Left ventricle myocardium superior (tissue), 1 donor: ENCODE results near the gene COX7A2. TPM values are rescaled to one million over a fixed set of nuclear protein-coding genes. Genes with fewer than 3 reads are reported as not detected.

Experiments used
- ATAC-seq: fragments of 200-7000 bp; cut with Tn5 transposase; one replicate; pipeline ENCODE4 v1.9.1; 2020; ENCODE audit warnings: mild to moderate bottlenecking, moderate library complexity
- DNase-seq: peaks from one replicate; pipeline ENCODE4 v3.0.0-alpha.2; 2020
- intact Hi-C: fragments of 100-400 bp; cut with micrococcal nuclease; formaldehyde crosslinking; loops from one replicate; pipeline ENCODE4 v1.11.0; 2022
- total RNA-seq: library from RNA; stranded (reverse); fragmentation: NEBNext Ultra II Directional; extraction: Animal tissue kit (Norgen Biotek cat#: 25700); gene quantifications from one replicate; pipeline ENCODE4 v1.2.1, GENCODE V29; 2021
- donor health status: DM: no; HTN: yes; CAD: no; lungs with severe emphysema.

The COX7A2 gene
- total RNA-seq, 1 donor from 2014 or later, result 911 TPM

GRCh38 chr6:75205776-75206575 is 37.6 kb downstream of the COX7A2 start, which contains the start of gene COL12A1:
TSS of gene COL12A1 (minus strand) at chr6:75206053. CDS start at chr6:75202792, 3,261 bp downstream.
- intact Hi-C loops, result no loop called here
- peak; percentile 75 for ATAC-seq

DNA sequence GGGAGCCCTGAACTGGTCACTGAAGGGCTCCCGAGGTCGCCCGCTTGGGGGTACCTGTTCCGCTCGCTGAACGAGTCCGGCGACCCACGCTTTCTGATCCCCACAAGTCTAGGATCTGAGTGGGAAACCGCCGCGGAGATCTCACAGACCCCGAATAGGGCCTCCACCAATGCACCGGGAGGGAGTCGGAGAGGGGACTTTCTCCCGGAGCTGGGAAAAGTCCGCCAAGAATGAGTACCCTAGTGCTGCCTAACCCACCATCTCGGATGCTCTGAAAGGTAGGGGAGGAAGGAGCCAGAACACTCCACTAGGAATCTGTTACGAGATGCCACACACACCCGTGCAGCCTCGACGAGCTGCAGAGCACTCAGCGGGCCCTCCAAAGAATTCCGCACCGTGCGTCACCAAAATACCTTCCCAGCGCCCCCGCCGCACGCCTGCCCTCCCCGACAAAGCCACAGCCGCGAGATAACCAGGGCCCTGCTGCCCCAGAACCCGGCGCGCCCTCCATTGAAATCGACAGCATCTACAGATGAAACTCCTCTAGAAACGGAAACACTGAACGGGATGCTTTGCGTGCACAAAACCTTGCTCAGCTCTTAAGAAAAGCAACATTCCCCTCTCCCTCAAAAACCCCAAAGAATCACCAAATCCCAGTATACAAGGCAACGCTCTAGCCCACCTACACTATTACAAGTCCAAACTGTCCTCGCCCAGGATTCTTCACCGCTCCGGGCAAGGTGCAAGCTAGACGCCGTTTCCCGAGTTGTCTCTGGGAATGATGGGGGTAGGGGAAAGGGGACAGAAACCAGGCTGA is 38.4 kb downstream of the COX7A2 start:
- intact Hi-C loops, result no loop called here
- DNase-seq (no peak), ATAC-seq (peak; percentile 4)

More at GRCh38 chr6:75205776-75206575, 37.6 kb downstream of the COX7A2 start, which contains the start of gene COL12A1:
- peak; percentile 94 for DNase-seq

DNA sequence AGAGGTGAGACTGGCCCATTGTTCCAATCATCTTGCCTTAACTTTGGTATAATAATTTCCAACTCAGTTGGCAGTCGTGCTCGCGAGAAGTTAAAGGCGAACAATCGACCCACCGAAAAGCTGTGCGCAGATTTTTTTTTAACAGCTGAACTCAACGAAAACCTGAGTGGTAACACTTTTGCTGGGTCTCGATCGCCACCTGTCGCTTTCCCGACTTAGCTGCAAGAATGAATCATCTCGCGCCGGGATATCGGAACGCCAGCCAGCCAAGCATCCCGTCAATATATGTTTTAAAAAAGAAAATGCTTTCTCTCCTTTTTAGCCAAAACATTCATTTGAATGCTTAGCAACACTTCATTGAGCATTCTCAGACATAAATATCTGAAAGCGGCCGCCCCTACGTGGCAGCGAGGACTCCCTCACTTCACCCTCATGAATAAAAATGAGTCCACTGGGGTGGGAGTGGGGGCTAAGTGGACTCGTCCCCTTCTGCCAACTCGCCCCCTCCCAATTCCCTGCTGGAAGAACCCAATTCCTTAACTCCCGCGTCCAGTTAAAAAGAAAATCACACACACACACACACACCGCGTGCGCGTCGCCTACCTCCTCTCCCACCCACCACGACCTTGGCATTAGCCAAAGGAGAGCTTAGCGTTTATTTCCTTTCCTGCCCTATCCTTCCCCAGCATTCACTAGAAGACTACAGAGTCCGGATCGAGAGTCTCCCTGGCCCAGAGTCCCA is 39.2 kb downstream of the COX7A2 start:
- ATAC-seq, result peak; percentile 13
- DNase-seq, result peak; percentile 74
- intact Hi-C loops, result no loop called here

DNA sequence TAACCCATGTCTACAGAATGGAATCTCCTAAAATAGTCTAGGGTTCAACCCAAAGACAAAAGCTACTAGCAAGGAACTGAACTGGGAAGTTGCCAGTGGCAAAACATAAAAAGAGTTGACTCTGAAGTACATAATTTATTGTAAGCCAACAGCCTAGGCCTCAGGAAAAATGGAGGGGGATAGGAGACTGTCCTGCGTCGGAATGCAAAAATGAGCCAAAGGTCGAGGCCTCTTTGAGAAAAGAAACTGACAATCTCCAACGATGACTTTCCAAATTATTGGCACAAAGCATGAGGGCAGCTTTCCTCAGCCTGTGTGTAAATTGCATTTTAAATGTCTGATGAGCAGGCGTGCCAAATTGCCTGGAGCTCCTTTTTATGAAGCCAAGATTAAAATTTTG is 39.9 kb downstream of the COX7A2 start:
- no peak for ATAC-seq
- DNase-seq, result no peak
- intact Hi-C loops, result no loop called here

DNA sequence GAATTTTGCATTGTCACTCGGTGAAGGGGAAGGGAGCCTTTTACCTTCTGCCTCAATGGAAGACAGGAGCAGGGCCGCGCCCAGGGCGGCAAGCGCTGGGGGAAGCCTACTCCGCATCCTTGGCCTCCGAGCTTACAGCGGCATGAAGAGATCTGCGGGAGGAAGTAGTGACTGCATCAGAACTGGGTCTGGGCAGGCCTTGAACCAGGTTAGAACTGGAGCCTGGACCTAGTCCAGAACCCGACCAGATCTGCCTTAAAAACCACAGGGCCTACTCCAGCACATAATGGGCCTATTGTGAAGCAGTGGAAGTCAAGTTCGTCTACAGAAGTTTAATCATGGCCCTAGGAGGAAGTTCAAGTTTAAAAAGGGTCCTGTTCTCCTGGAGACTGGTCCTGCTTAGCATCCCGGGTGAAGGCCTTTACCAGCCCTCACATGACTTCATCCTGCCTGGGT is 40.9 kb downstream of the COX7A2 start:
- ATAC-seq (no peak), DNase-seq (no peak)
- intact Hi-C loops, result no loop called here

GRCh38 chr6:75201901-75202672 is 41.5 kb downstream of the COX7A2 start:
- intact Hi-C loops, result no loop called here
- DNase-seq, result peak; percentile 57
- peak; percentile 6 for ATAC-seq

- no peak for ATAC-seq
- intact Hi-C loops, result no loop called here
Measured at GRCh38 chr6:75201021-75201420, 42.6 kb downstream of the COX7A2 start.

GRCh38 chr6:75199889-75200288 is 43.7 kb downstream of the COX7A2 start:
- DNase-seq (no peak), ATAC-seq (no peak)
- intact Hi-C loops, result no loop called here

More at GRCh38 chr6:75201021-75201420, 42.6 kb downstream of the COX7A2 start:
- no peak for DNase-seq

DNA sequence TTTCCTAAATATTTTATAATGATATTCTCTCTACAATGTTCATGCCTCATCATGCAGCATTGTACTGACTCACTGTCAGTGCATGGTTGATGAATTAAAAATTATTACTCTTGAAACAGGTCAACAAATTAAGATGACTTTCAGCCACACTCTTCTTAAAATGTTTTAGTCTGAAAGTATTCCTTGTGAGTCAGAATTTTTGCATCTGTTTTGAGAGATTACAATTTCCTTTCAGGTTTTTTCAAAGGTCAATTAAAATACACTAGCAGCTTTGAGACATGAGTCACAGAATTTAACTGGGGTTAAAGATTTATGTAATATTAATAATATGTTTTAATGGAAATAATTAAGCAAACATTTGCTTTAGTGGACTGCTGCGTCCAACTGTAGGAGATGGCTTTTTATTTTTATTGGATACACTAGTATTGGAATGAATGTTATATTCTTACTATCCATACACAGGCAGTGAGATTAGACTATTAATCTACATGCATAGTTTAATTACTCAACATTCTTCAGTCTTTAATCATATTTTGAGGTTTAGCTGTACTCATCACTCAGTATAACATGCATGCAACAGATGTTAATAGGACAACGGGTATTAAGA is 47.4 kb downstream of the COX7A2 start:
- ATAC-seq (no peak), DNase-seq (no peak)
- intact Hi-C loops, result no loop called here

DNA sequence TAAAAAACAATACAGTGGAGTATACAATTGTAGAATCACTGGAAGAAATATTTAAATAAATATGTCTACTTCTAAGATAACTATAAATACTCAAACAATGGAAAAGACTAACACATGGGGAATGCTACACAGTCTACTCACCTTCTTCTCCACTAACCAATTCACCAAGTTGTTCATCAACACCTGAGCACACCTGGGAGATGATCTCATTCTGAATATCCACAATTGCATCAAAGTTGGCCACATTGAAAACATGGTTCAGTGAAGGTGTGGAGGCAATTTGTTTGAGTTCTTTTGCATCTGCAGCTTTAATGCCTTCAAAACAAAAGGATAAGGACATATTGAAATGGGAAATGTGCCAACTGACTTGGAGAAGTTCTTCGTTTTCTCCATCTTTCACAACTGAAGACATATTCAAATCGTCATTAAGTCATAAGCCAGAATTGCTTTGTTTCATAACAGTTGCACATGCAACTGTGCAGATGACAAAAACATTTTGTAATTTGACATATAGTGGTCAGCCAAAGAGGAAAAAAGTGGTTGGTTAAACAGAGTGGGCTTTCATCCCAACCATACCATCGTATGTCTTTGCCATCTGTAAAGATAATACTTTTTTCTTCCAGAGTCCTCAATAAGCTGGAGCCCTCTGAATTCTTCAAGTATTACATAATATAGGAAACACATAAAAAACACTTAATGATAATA is 55.2 kb downstream of the COX7A2 start:
- intact Hi-C loops, result no loop called here
- ATAC-seq, result no peak
- DNase-seq, result no peak

Other genes with a start within 250 kb of the COX7A2 start
- gene COL12A1, start 37.7 kb downstream of the COX7A2 start, total RNA-seq, result 9.5 TPM
- 43.9 TPM for gene TMEM30A, start 41.0 kb upstream of the COX7A2 start, total RNA-seq
- 156 TPM for gene FILIP1, start 250.0 kb upstream of the COX7A2 start, total RNA-seq